GM18520 (cell line): ENCODE measurements around the gene CCL22.

Experiments
- ATAC-seq: cut with Tn5 transposase; IDR thresholded peaks from one replicate; pipeline ENCODE4 v1.9.1; 2021; ENCODE audit not compliant: unreplicated experiment

CCL22 gene

DNA sequence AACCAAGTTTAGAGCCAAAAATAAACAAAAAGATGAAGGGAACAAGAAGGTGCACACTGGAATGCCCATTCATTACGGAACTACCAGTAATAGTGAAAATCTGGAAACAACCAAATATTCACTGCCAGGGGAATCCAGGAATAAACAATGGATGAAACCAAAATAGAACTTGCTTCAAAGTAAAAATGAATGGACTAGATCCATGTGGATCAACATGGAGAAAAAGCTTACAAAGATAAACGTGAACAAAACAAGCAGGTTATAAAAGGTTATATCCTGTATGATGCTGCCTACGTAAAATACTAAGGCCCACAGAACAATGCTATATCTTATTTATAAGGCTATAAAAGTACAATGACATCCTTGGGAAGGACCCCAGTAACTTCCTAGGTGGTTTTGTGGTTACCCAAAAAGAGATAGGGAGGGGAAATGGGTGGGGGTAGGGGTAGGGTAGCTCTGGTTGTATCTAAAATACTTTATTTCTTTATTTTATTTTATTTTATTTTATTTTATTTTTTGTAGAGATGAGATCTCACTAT, 12.8 kb upstream of the CCL22 start:
- ATAC-seq: no peak

- no peak for ATAC-seq
These were observed 10.7 kb upstream of the CCL22 start for GRCh38 chr16:57347858-57348257.

GRCh38 chr16:57348327-57348726, 10.3 kb upstream of the CCL22 start:
- ATAC-seq: no peak

- peak; percentile 74 for ATAC-seq
These were observed 9.2 kb upstream of the CCL22 start for GRCh38 chr16:57349212-57350031.

- ATAC-seq: no peak
These were observed 5.9 kb upstream of the CCL22 start for GRCh38 chr16:57352636-57353047.

GRCh38 chr16:57354311-57354710, 4.3 kb upstream of the CCL22 start:
- ATAC-seq: no peak

- no peak for ATAC-seq
These were observed 2.6 kb upstream of the CCL22 start for GRCh38 chr16:57355898-57356414.

DNA sequence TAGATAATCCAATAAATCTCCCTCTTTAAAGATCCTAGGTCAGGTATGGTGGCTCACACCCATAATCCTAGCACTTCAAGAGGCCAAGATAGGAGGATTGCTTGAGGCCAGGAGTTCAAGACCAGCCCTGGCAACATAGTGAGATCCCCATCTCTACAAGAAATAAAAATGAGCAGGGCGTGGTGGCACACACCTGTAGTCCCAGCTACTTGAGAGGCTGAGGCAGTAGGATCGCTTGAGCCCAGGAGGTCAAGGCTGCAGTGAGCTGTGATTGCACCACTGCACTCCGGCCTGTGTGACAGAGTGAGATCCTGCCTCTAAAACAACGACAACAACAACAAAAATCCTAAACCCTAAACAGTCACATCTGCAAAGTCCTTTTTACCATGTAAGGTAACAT, 2.0 kb upstream of the CCL22 start:
- no peak for ATAC-seq

GRCh38 chr16:57357330-57358085, 1.1 kb upstream of the CCL22 start:
- no peak for ATAC-seq

DNA sequence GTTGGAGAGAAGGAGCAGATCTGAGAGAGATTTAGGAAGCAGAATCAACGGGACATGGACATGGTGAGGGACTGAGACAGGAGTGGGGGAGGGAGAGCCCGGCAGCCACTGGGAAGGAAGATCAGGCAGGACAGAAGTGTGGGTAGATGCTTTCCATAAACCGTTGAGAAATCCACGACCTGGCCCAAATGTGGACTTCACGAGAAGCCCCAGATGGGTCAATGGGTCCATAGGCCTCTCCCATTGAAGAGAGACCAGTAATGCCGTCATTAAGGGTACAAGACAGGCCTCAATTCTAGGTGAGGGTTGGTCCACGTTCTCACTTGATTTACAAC, 530 bp upstream of the CCL22 start:
- ATAC-seq: no peak

DNA sequence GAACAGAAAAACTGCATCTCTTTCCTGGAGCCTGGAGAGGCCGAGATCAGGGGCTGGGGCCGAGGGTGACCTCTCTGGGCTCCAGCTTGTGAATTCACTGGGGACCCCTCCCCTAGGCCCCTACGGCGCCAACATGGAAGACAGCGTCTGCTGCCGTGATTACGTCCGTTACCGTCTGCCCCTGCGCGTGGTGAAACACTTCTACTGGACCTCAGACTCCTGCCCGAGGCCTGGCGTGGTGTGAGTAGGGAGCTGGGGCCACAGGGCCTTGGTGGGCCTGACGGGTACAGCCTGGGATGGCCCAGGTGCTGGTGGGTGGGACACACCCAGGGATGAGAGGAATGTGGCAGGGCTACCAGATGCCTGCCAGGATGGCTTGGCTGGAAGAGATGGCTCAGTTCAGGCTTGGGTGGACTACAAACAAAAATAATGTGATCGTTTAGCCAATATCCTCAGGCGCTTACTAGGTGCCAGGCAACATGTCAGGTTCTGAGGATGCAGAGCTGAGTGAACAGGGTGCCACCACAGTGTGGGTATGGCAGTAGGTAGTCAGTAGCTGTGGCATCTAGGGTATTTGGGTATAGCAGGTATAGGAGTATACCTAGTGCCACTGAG, 1.8 kb downstream of the CCL22 start:
- ATAC-seq: no peak

DNA sequence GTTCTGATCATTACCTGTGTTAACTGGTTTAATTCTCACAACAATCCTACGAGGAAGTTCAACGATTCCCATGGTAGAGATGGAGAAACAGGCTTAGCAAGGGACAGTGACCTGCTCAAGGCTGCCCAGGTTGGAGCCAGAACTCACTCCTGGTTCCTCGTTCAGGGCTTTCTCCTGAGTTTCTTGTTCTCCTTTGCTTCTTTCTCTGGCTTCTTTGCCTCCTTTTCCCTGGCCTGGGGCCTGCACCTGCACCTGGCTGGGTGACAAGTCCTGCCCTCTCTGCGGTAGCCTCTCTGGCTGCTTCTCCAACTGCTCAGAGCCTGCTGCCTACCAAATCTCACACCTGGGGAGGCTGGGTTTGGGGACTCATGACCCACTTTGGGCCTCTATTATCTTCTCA, 2.8 kb downstream of the CCL22 start:
- no peak for ATAC-seq

- no peak for ATAC-seq
These were observed 5.6 kb downstream of the CCL22 start for GRCh38 chr16:57364143-57364542.

DNA sequence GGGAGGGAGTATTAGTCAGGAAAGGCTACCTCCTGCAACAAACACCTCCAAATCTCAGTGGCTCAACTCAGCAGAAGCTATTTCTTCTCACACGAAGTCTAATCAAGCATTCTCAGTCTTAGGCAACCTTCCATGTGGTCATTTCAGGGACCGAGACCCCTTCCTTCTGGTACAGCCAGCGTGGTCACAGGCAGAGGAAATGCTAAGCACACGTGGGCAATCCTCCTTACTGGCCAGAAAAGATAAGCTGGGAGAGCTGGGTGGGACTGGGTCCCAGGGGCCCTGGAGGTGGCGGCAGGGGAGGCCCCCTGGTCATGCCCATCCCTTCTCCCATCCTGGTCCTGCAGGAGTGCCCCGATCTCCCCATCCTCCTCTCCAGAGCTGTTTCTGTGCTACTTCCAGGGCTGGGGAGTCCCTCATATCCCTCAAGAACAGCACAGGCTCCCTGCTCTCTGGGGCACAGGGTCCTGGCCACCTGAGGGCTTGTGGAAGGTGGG, 8.0 kb downstream of the CCL22 start:
- no peak for ATAC-seq

- ATAC-seq: no peak
These were observed 8.7 kb downstream of the CCL22 start for GRCh38 chr16:57367116-57367752.

GRCh38 chr16:57371494-57372371, 13.2 kb downstream of the CCL22 start:
- no peak for ATAC-seq

GRCh38 chr16:57372372-57373116, 14.0 kb downstream of the CCL22 start, which contains the start of gene CX3CL1:
CX3CL1 (plus strand) TSS chr16:57372490; CDS start chr16:57372569, 79 bp downstream.
- ATAC-seq: no peak

GRCh38 chr16:57373117-57373947, 14.7 kb downstream of the CCL22 start:
- ATAC-seq: no peak
